ENCODE results near the gene MS4A10. TPM values are rescaled to one million over a fixed set of nuclear protein-coding genes. Genes with fewer than 3 reads are reported as not detected.

MS4A10 gene
- total RNA-seq, 2 experiments from 2014 or later = not detected

GRCh38 chr11:60769273-60769672, 15.9 kb upstream of the MS4A10 start:
- Mint-ChIP-seq H3K36me3 (ENCODE audit: low read depth) (no peaks in the 10 kb centered on the region), H3K4me3 (no peak overlapping the region), H3K27me3 (peaks cover 6% of the 10 kb centered on the region), H3K9me3 (no peaks in the 10 kb centered on the region), H3K4me1 (ENCODE audit: low read depth) (peaks cover under 1% of the 10 kb centered on the region), H3K27ac (no peak overlapping the region)
- ATAC-seq = no peak
- intact Hi-C loops (cut with micrococcal nuclease) = loop anchor here (10.0 kb wide), 1 partner anchor 56 kb away; no protein-coding TSS in a partner anchor
- DNase-seq = no peak
- ChIA-PET POLR2A (interaction anchor here (1.5 kb wide), 1 partner anchor 13 kb away, joined by 4 read pairs; no protein-coding TSS in a partner anchor), CTCF (interaction anchor here (0.7 to 9.7 kb wide), 6 partner anchors 8 to 130 kb away, joined by 3 to 116 read pairs (median 5); partner anchors contain the start of gene MS4A15)
- TF ChIP-seq CTCF (IDR thresholded peaks at IDR 0.05) = no peak

GRCh38 chr11:60769811-60770210, 15.3 kb upstream of the MS4A10 start:
- H3K4me3 Mint-ChIP-seq = no peak overlapping the region
- no peak for DNase-seq
- no peak overlapping the region for H3K27ac Mint-ChIP-seq
- no peak for ATAC-seq
- ChIA-PET POLR2A (interaction anchor here (1.2 kb wide), 1 partner anchor 10 kb away, joined by 4 read pairs; no protein-coding TSS in a partner anchor), CTCF (interaction anchor here (0.7 to 1.6 kb wide), 3 partner anchors 13 to 129 kb away, joined by 3 to 5 read pairs (median 5); partner anchors contain the start of gene MS4A15)
- intact Hi-C loops (cut with micrococcal nuclease) = loop anchor here (10.0 kb wide), 1 partner anchor 55 kb away; no protein-coding TSS in a partner anchor
- H3K9me3 Mint-ChIP-seq = no peaks in the 10 kb centered on the region
- peaks cover 6% of the 10 kb centered on the region for H3K27me3 Mint-ChIP-seq
- TF ChIP-seq CTCF (IDR thresholded peaks at IDR 0.05) = no peak
- peaks cover 6% of the 10 kb centered on the region for H3K4me1 Mint-ChIP-seq (ENCODE audit: low read depth)
- no peaks in the 10 kb centered on the region for H3K36me3 Mint-ChIP-seq (ENCODE audit: low read depth)

- peaks cover 11% of the 10 kb centered on the region for H3K4me1 Mint-ChIP-seq (ENCODE audit: low read depth)
- DNase-seq (no peak), ATAC-seq (no peak)
- peaks cover 4% of the 10 kb centered on the region for H3K27me3 Mint-ChIP-seq
- no peaks in the 10 kb centered on the region for H3K36me3 Mint-ChIP-seq (ENCODE audit: low read depth)
- H3K4me3 Mint-ChIP-seq = no peak overlapping the region
- no peaks in the 10 kb centered on the region for H3K9me3 Mint-ChIP-seq
- CTCF ChIA-PET = interaction anchor here (11.7 kb wide), 1 partner anchor 7 kb away, joined by 116 read pairs; no protein-coding TSS in a partner anchor
- intact Hi-C loops (cut with micrococcal nuclease) = no loop called here
- no peak for TF ChIP-seq CTCF (IDR thresholded peaks at IDR 0.05)
- no peak overlapping the region for H3K27ac Mint-ChIP-seq
- POLR2A ChIA-PET = no interaction called here
Measured at GRCh38 chr11:60771146-60771545, 14.0 kb upstream of the MS4A10 start.

GRCh38 chr11:60771879-60772525, 13.1 kb upstream of the MS4A10 start:
- CTCF ChIA-PET = interaction anchor here (11.7 kb wide), 1 partner anchor 8 kb away, joined by 116 read pairs; no protein-coding TSS in a partner anchor
- no peak for DNase-seq

More at GRCh38 chr11:60771879-60772525, 13.1 kb upstream of the MS4A10 start:
- TF ChIP-seq CTCF (IDR thresholded peaks at IDR 0.05) = no peak
- intact Hi-C loops (cut with micrococcal nuclease) = no loop called here
- ATAC-seq = no peak
- no peaks in the 10 kb centered on the region for H3K9me3 Mint-ChIP-seq
- POLR2A ChIA-PET = no interaction called here
- no peaks in the 10 kb centered on the region for H3K36me3 Mint-ChIP-seq (ENCODE audit: low read depth)
- H3K27me3 Mint-ChIP-seq = peaks cover 2% of the 10 kb centered on the region
- no peak overlapping the region for H3K4me3 Mint-ChIP-seq
- H3K4me1 Mint-ChIP-seq (ENCODE audit: low read depth) = peaks cover 11% of the 10 kb centered on the region
- no peak overlapping the region for H3K27ac Mint-ChIP-seq

All from activated CD8-positive, alpha-beta T cell treated with anti-CD3 and anti-CD28 coated beads for 36 hours (primary cell).